Gastrocnemius medialis (tissue), 4 donors: Measurements from ENCODE around the gene GIMAP6. TPM values are rescaled to one million over a fixed set of nuclear protein-coding genes. Genes with fewer than 3 reads are reported as not detected.
"Not testable (repeated sequence)": the region's sequence is repeated elsewhere in the genome, so short reads cannot be mapped to it uniquely, and the experiment has no call there.

Experiments
- ATAC-seq, 2 donors: fragments of 150-250 bp; one replicate each; pipeline ENCODE4 v1.9.1; 2016
- DNase-seq, 2 donors: peaks; one replicate each; pipeline ENCODE4 v3.0.0-alpha.2; 2019
- H3K27ac ChIP-seq, 4 donors: fragments of 200-600 bp; sonication (generic); 1 replicate in 1 of 4; 2 replicates in 3 of 4; pipeline ENCODE4 v1.5.1; 2016 to 2018; ENCODE audit warnings: mild to moderate bottlenecking in 2 of 4, moderate library complexity in 1 of 4
- H3K27me3 ChIP-seq, 3 donors: fragments of 200-600 bp; sonication (generic) in 2 of 3; 1 replicate in 1 of 3; 2 replicates in 2 of 3; pipeline versions ENCODE4 v1.5.1 to v1.6.0; 2016 to 2019; ENCODE audit warnings: mild to moderate bottlenecking in 1 of 3, moderate library complexity in 1 of 3
- H3K36me3 ChIP-seq, 2 donors: fragments of 200-600 bp; sonication (generic) in 1 of 2; one replicate each; pipeline ENCODE4 v1.5.1; 2017 to 2018
- H3K4me1 ChIP-seq, 2 donors: fragments of 200-600 bp; sonication (generic) in 1 of 2; one replicate each; pipeline ENCODE4 v1.5.1; 2016 to 2017; ENCODE audit warnings: mild to moderate bottlenecking in 2 of 2
- H3K4me3 ChIP-seq, 4 donors: fragments of 200-600 bp; sonication (generic) in 3 of 4; 1 replicate in 1 of 4; 2 replicates in 3 of 4; pipeline ENCODE4 v1.5.1; 2016 to 2019; ENCODE audit warnings: mild to moderate bottlenecking in 2 of 4
- H3K9me3 ChIP-seq, 3 donors: fragments of 200-600 bp; sonication (generic) in 2 of 3; 1 replicate in 1 of 3; 2 replicates in 2 of 3; pipeline ENCODE4 v1.5.1; 2016 to 2019
- CTCF ChIP-seq, 5 experiments: fragments of 450-650 bp in 3 of 5; fragments of 200-600 bp in 2 of 5; sonication (generic) in 2 of 5; IDR thresholded peaks in 4 of 5; conservative IDR thresholded peaks in 1 of 5; 1 replicate in 4 of 5; 2 replicates in 1 of 5; pipeline ENCODE4 v1.5.1; 2016 to 2019; ENCODE audit warnings: antibody characterized with exemption in 5 of 5, mild to moderate bottlenecking in 3 of 5, moderate library complexity in 3 of 5
- POLR2A ChIP-seq, 2 donors: fragments of 450-650 bp; IDR thresholded peaks; one replicate each; pipeline ENCODE4 v1.6.1; 2017; ENCODE audit warnings: antibody characterized with exemption in 2 of 2, mild to moderate bottlenecking in 2 of 2, moderate library complexity in 2 of 2
- in situ Hi-C, 4 donors: fragments of 200-750 bp; cut with MboI; loops; one replicate each; pipeline versions ENCODE4 v1.15.0 to v1.8.0; 2017; ENCODE audit warnings: low sequenced_read_pairs in 4 of 4
- intact Hi-C: fragments of 100-400 bp; cut with DNase I; formaldehyde crosslinking; loops from one replicate; pipeline ENCODE4 v1.15.1; 2023; ENCODE audit warnings: low total_unique reads
- total RNA-seq, 4 donors: library from RNA; depleted of rRNA; stranded (reverse); fragments of >200 nt; gene quantifications; one replicate each; pipeline versions ENCODE4 v1.1.0 to v1.2.3, GENCODE V29; 2016

Gene GIMAP6
- total RNA-seq, 4 donors from 2014 or later = 8.5 to 27.8 (median 12.4) TPM

- in situ Hi-C loops = no loop called here
- no peaks in the 10 kb centered on the region for H3K9me3 ChIP-seq
- intact Hi-C loops = no loop called here
- no peak for TF ChIP-seq CTCF (IDR thresholded peaks at IDR 0.05 in 4 of 5, conservative IDR thresholded peaks at IDR 0.05 in 1 of 5)
- TF ChIP-seq POLR2A (IDR thresholded peaks at IDR 0.05) = no peak
- H3K36me3 ChIP-seq = no peaks in the 10 kb centered on the region
- ATAC-seq (no peak), DNase-seq (no peak)
- H3K4me1 ChIP-seq = no peaks in the 10 kb centered on the region
- H3K4me3 ChIP-seq = no peak overlapping the region
- H3K27ac ChIP-seq = peak overlapping the region in 1 of 4 donors; percentile 18
- H3K27me3 ChIP-seq = no peaks in the 10 kb centered on the region
Measured at GRCh38 chr7:150620061-150620460, 12.1 kb downstream of the GIMAP6 start.

- H3K4me3 ChIP-seq, ATAC-seq, in situ Hi-C loops, H3K27me3 ChIP-seq, H3K9me3 ChIP-seq, H3K36me3 ChIP-seq, intact Hi-C loops, H3K27ac ChIP-seq, DNase-seq, H3K4me1 ChIP-seq: not testable (repeated sequence)
Measured at GRCh38 chr7:150615221-150615755, 16.9 kb downstream of the GIMAP6 start.

GRCh38 chr7:150614426-150614825, 17.8 kb downstream of the GIMAP6 start:
- H3K36me3 ChIP-seq, H3K27ac ChIP-seq, H3K4me3 ChIP-seq, DNase-seq, in situ Hi-C loops, H3K27me3 ChIP-seq, intact Hi-C loops, ATAC-seq, H3K4me1 ChIP-seq, H3K9me3 ChIP-seq: not testable (repeated sequence)

DNA sequence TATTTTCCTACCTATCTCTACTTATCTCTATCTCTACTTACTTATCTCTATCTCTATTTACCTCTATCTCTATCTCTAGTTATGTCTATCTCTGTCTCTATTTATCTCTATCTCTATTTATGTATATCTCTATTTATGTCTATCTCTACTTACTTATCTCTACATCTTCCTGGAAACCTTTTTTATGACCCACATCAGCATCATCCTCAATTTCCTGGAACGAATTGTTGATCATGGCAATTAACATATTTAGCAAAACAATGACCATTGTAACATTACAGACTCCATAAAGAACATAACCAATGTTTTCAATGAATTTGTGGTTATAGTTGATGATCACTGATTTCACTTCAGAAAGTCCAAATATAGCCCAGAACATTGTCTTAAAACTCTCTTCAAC, 18.3 kb downstream of the GIMAP6 start:
- intact Hi-C loops (no loop called here), in situ Hi-C loops (no loop called here)
- TF ChIP-seq CTCF (IDR thresholded peaks at IDR 0.05 in 4 of 5, conservative IDR thresholded peaks at IDR 0.05 in 1 of 5) (no peak), POLR2A (IDR thresholded peaks at IDR 0.05) (no peak)
- H3K4me1 ChIP-seq = no peaks in the 10 kb centered on the region
- no peak for DNase-seq
- H3K27me3 ChIP-seq = no peaks in the 10 kb centered on the region
- no peak overlapping the region for H3K4me3 ChIP-seq
- ATAC-seq = no peak
- H3K9me3 ChIP-seq = no peaks in the 10 kb centered on the region
- H3K27ac ChIP-seq = no peak overlapping the region
- H3K36me3 ChIP-seq = no peaks in the 10 kb centered on the region

DNA sequence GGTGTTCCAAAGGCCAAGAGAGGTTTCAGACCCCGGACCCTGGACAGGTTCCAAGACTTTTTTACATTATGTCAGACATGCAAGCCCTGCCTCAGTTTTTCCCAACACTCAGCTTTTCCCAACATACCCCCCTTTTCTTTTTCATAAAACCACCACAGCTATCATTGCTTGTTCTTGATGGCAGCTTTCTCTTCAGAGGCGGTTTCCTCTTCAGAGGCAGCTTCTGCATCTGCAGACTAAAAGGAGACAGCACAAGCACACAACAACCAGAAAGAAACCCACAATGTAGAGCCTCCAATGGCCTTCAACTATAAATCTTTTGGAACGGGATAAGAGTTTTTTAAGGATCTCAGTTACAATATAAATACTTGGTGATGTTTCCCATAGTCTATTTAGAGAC, 19.3 kb downstream of the GIMAP6 start:
- Histone ChIP-seq H3K27me3 (no peaks in the 10 kb centered on the region), H3K27ac (no peak overlapping the region), H3K4me1 (no peaks in the 10 kb centered on the region), H3K36me3 (no peaks in the 10 kb centered on the region), H3K9me3 (no peaks in the 10 kb centered on the region), H3K4me3 (no peak overlapping the region)
- TF ChIP-seq CTCF (IDR thresholded peaks at IDR 0.05 in 4 of 5, conservative IDR thresholded peaks at IDR 0.05 in 1 of 5) (no peak), POLR2A (IDR thresholded peaks at IDR 0.05) (no peak)
- DNase-seq = no peak
- intact Hi-C loops = no loop called here
- in situ Hi-C loops = no loop called here
- ATAC-seq = no peak

GRCh38 chr7:150610233-150610632, 22.0 kb downstream of the GIMAP6 start:
- Histone ChIP-seq H3K9me3 (no peaks in the 10 kb centered on the region), H3K27me3 (no peaks in the 10 kb centered on the region), H3K4me1 (no peaks in the 10 kb centered on the region), H3K27ac (peak overlapping the region in 1 of 4 donors; percentile 13), H3K4me3 (no peak overlapping the region), H3K36me3 (no peaks in the 10 kb centered on the region)
- DNase-seq = no peak
- no peak for TF ChIP-seq CTCF (IDR thresholded peaks at IDR 0.05 in 4 of 5, conservative IDR thresholded peaks at IDR 0.05 in 1 of 5)
- intact Hi-C loops (no loop called here), in situ Hi-C loops (no loop called here)
- no peak for ATAC-seq

- DNase-seq, H3K9me3 ChIP-seq, H3K27me3 ChIP-seq, intact Hi-C loops, H3K4me3 ChIP-seq, H3K36me3 ChIP-seq, H3K4me1 ChIP-seq, in situ Hi-C loops: not testable (repeated sequence)
- peak overlapping the region; percentile 10 to 67 (median 41) for H3K27ac ChIP-seq
- ATAC-seq = peak; percentile 51 to 65
Measured at GRCh38 chr7:150603600-150603999, 28.6 kb downstream of the GIMAP6 start.
